Esophagus squamous epithelium (tissue), 4 donors: ENCODE measurements around the gene RFPL1.

Source experiments
- POLR2A ChIP-seq, 4 donors: fragments of 450-650 bp; IDR thresholded peaks; one replicate each; pipeline ENCODE4 v1.6.1; 2017; ENCODE audit warnings: antibody characterized with exemption in 4 of 4, mild to moderate bottlenecking in 4 of 4, moderate library complexity in 3 of 4
- TF ChIP-seq, protein P1 (sequence below), 6 experiments: fragments of 450-650 bp in 4 of 6; fragments of 200-600 bp in 2 of 6; sonication (generic) in 2 of 6; IDR thresholded peaks; one replicate each; pipeline ENCODE4 v1.5.1; 2016 to 2019; ENCODE audit warnings: antibody characterized with exemption in 6 of 6, mild to moderate bottlenecking in 4 of 6, moderate library complexity in 4 of 6

DNA sequence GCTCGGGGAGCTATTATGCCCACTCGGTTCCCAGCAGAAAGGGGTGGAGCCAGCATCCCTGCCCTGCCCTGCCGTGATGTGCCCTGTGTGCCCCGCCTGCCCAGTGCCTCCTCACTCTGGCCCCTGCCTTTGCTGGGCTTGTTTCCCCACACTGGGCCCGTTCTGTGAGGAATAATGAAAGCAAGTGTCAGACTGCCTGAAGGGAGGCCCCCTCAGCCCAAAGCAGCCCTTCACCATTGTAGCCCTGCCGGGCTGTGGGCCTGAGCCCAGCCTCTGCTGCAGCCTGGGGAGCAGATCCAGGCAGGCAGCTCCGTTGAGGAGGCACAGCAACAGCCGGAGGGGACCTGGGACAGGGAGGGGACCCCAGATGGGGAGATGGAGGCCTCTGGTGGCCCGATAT, 21.4 kb downstream of the RFPL1 start:
- TF ChIP-seq, protein P1, sequence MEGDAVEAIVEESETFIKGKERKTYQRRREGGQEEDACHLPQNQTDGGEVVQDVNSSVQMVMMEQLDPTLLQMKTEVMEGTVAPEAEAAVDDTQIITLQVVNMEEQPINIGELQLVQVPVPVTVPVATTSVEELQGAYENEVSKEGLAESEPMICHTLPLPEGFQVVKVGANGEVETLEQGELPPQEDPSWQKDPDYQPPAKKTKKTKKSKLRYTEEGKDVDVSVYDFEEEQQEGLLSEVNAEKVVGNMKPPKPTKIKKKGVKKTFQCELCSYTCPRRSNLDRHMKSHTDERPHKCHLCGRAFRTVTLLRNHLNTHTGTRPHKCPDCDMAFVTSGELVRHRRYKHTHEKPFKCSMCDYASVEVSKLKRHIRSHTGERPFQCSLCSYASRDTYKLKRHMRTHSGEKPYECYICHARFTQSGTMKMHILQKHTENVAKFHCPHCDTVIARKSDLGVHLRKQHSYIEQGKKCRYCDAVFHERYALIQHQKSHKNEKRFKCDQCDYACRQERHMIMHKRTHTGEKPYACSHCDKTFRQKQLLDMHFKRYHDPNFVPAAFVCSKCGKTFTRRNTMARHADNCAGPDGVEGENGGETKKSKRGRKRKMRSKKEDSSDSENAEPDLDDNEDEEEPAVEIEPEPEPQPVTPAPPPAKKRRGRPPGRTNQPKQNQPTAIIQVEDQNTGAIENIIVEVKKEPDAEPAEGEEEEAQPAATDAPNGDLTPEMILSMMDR (IDR thresholded peaks at IDR 0.05): no peak
- TF ChIP-seq POLR2A (IDR thresholded peaks at IDR 0.05): no peak
